Osteoblast (primary cell): Measurements from ENCODE around the gene ABCC1. TPM values are rescaled to one million over a fixed set of nuclear protein-coding genes. Genes with fewer than 3 reads are reported as not detected.
A peak's percentile ranks its signal among the peaks of the same experiment; 100 is the strongest.

Experiments
- DNase-seq: peaks from one replicate; pipeline ENCODE4 v3.0.0; 2011; ENCODE audit warnings: low spot score, mixed read lengths; ENCODE audit not compliant: insufficient read length; ENCODE audit errors: missing footprints
- H2AFZ ChIP-seq: 2 replicates; pipeline ENCODE4 v1.6.0; 2011; ENCODE audit warnings: mild to moderate bottlenecking, low read length
- H3K27ac ChIP-seq: 2 replicates; pipeline ENCODE4 v1.5.1; 2011; ENCODE audit warnings: mild to moderate bottlenecking, low read depth, low read length, moderate library complexity
- H3K27me3 ChIP-seq: 2 replicates; pipeline ENCODE4 v1.6.0; 2012; ENCODE audit warnings: mild to moderate bottlenecking, control low read depth, inconsistent platforms, low read length, moderate library complexity; ENCODE audit not compliant: insufficient read depth
- H3K36me3 ChIP-seq: 2 replicates; pipeline ENCODE4 v1.5.1; 2011; ENCODE audit warnings: mild to moderate bottlenecking, low read length, control low read depth, moderate library complexity; ENCODE audit not compliant: insufficient read depth
- H3K4me1 ChIP-seq: 2 replicates; pipeline ENCODE4 v1.5.1; 2011; ENCODE audit warnings: mild to moderate bottlenecking, low read length, control low read depth, moderate library complexity; ENCODE audit not compliant: insufficient read depth
- H3K4me2 ChIP-seq: 2 replicates; pipeline ENCODE4 v1.6.0; 2011; ENCODE audit warnings: mild to moderate bottlenecking, low read length; ENCODE audit not compliant: insufficient read depth
- H3K4me3 ChIP-seq: fragments of 200-600 bp; sonication (generic); 3 replicates; pipeline ENCODE4 v1.5.1; 2012; ENCODE audit warnings: mild to moderate bottlenecking, low read length, inconsistent platforms; ENCODE audit not compliant: insufficient read depth
- H3K79me2 ChIP-seq: 2 replicates; pipeline ENCODE4 v1.6.0; 2012; ENCODE audit warnings: mild to moderate bottlenecking, low read length, control low read depth, inconsistent platforms; ENCODE audit not compliant: insufficient read depth
- H3K9me3 ChIP-seq: 2 replicates; pipeline ENCODE4 v1.5.1; 2011; ENCODE audit warnings: low read depth, low read length, control low read depth
- H4K20me1 ChIP-seq: 2 replicates; pipeline ENCODE4 v1.6.0; 2012; ENCODE audit warnings: mild to moderate bottlenecking, low read length, control low read depth; ENCODE audit not compliant: insufficient read depth
- CTCF ChIP-seq: IDR thresholded peaks from 2 replicates; pipeline ENCODE4 v1.5.1; 2011; ENCODE audit warnings: mild to moderate bottlenecking, low read depth, low read length, moderate library complexity; ENCODE audit errors: extremely low read depth
- total RNA-seq: library from RNA; depleted of rRNA; stranded (reverse); fragments of >200 nt; gene quantifications from 2 replicates; pipeline ENCODE4 v1.2.3, GENCODE V29; 2012

Gene ABCC1
- total RNA-seq, 1 donor = 33.7 TPM

GRCh38 chr16:15986261-15986660, 36.8 kb downstream of the ABCC1 start:
- Histone ChIP-seq H3K4me2 (no peak overlapping the region), H3K79me2 (peaks cover 90% of the 10 kb centered on the region), H3K27ac (no peak overlapping the region)

GRCh38 chr16:15988268-15989013, 39.0 kb downstream of the ABCC1 start:
- Histone ChIP-seq H3K36me3 (peaks cover 5% of the 10 kb centered on the region), H3K9me3 (no peaks in the 10 kb centered on the region), H3K4me3 (no peak overlapping the region), H3K27me3 (no peaks in the 10 kb centered on the region), H3K4me2 (no peak overlapping the region), H4K20me1 (peaks cover 20% of the 10 kb centered on the region), H3K4me1 (peaks cover 41% of the 10 kb centered on the region), H3K79me2 (peaks cover 85% of the 10 kb centered on the region), H2AFZ (no peak overlapping the region), H3K27ac (peak overlapping the region; percentile 44)
- TF ChIP-seq CTCF = no peak
- peak; percentile 68 for DNase-seq

More at GRCh38 chr16:15986261-15986660, 36.8 kb downstream of the ABCC1 start:
- Histone ChIP-seq H3K27me3 (no peaks in the 10 kb centered on the region), H3K4me3 (no peak overlapping the region), H4K20me1 (peaks cover 20% of the 10 kb centered on the region), H3K36me3 (no peaks in the 10 kb centered on the region), H2AFZ (no peak overlapping the region), H3K4me1 (peaks cover 39% of the 10 kb centered on the region), H3K9me3 (no peaks in the 10 kb centered on the region)
- DNase-seq = no peak
- no peak for TF ChIP-seq CTCF

GRCh38 chr16:15990902-15991301, 41.5 kb downstream of the ABCC1 start:
- H2AFZ ChIP-seq = no peak overlapping the region
- H3K79me2 ChIP-seq = peaks cover 70% of the 10 kb centered on the region
- no peak for DNase-seq
- H3K36me3 ChIP-seq = peaks cover 5% of the 10 kb centered on the region
- peaks cover 54% of the 10 kb centered on the region for H3K4me1 ChIP-seq
- H3K9me3 ChIP-seq = no peaks in the 10 kb centered on the region
- no peaks in the 10 kb centered on the region for H3K27me3 ChIP-seq
- peaks cover 19% of the 10 kb centered on the region for H4K20me1 ChIP-seq
- no peak overlapping the region for H3K27ac ChIP-seq
- no peak overlapping the region for H3K4me2 ChIP-seq
- no peak overlapping the region for H3K4me3 ChIP-seq
- TF ChIP-seq CTCF = no peak

GRCh38 chr16:15993128-15993527, 43.7 kb downstream of the ABCC1 start:
- H3K27me3 ChIP-seq = no peaks in the 10 kb centered on the region
- no peaks in the 10 kb centered on the region for H3K9me3 ChIP-seq
- H3K27ac ChIP-seq = peak overlapping the region; percentile 73
- H4K20me1 ChIP-seq = peaks cover 19% of the 10 kb centered on the region
- H3K79me2 ChIP-seq = peaks cover 67% of the 10 kb centered on the region
- H2AFZ ChIP-seq = no peak overlapping the region
- peaks cover 5% of the 10 kb centered on the region for H3K36me3 ChIP-seq
- no peak for DNase-seq
- TF ChIP-seq CTCF = no peak
- H3K4me2 ChIP-seq = no peak overlapping the region
- H3K4me3 ChIP-seq = no peak overlapping the region
- peaks cover 69% of the 10 kb centered on the region for H3K4me1 ChIP-seq
